Measurements from ENCODE around the gene DAP.

DNA sequence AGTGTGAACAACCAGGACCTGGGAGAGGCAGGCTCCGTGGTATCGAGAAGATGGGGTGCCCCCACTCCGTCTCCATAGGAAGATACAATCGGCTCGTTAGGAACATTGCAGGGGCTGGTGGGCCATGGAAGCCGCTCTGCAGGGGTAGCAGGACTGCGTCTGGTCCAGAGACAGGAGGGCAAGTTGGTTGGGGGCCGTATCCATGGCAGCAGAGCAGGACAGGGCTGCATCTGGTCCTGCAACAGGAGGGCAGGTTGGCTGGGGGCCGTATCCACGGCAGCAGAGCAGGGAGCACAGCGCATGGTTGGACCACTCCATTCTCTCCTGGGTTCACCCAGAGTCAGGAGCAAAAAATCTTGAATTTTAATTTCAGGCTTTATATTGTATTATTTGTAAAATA, 99.0 kb downstream of the DAP start:
- TF ChIP-seq, protein P1, sequence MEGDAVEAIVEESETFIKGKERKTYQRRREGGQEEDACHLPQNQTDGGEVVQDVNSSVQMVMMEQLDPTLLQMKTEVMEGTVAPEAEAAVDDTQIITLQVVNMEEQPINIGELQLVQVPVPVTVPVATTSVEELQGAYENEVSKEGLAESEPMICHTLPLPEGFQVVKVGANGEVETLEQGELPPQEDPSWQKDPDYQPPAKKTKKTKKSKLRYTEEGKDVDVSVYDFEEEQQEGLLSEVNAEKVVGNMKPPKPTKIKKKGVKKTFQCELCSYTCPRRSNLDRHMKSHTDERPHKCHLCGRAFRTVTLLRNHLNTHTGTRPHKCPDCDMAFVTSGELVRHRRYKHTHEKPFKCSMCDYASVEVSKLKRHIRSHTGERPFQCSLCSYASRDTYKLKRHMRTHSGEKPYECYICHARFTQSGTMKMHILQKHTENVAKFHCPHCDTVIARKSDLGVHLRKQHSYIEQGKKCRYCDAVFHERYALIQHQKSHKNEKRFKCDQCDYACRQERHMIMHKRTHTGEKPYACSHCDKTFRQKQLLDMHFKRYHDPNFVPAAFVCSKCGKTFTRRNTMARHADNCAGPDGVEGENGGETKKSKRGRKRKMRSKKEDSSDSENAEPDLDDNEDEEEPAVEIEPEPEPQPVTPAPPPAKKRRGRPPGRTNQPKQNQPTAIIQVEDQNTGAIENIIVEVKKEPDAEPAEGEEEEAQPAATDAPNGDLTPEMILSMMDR (conservative IDR thresholded peaks at IDR 0.05): no peak
- TF ChIP-seq EZH2 (IDR thresholded peaks at IDR 0.05; ENCODE audit: low read depth): no peak

Data from PC-9 (cell line).